GM19240 (cell line): ENCODE measurements around the gene ZNF768.
A peak's percentile ranks its signal among the peaks of the same experiment; 100 is the strongest.
"Not testable (repeated sequence)": the region's sequence is repeated elsewhere in the genome, so short reads cannot be mapped to it uniquely, and the experiment has no call there.

Experiments used
- DNase-seq: peaks from one replicate; pipeline ENCODE4 v3.0.0; 2011; ENCODE audit warnings: low spot score; ENCODE audit not compliant: insufficient read length

ZNF768 gene

DNA sequence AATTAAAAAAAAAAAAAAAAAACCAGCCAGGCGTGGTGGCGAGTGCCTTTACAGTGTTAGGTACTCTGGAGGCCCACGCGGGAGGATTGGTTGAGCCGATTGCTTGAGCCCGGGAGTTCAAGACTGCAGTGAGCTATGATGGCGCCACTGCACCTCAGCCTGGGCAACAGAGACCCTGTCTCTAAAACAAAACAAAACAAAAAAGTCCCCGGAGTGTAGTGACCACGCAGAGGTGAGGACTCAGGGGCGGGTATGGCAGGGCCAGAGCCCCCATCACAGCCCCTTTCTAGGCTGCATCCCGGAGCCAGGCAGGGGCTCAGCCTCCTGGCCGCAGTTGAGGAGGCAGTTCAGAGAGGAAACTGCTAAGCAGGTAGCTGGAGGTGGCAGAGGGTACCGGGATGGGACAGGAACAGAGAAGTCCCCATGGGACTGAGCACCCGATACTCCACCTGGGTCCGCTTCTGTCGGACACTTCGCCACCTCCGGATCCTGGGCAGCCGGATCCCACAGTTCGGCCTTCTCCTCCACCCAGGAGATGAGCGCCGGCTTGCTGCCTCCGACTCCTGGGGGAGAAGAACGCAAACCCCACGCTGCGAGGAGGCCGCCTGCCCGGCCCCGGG, 7.5 kb upstream of the ZNF768 start:
- DNase-seq = no peak

DNA sequence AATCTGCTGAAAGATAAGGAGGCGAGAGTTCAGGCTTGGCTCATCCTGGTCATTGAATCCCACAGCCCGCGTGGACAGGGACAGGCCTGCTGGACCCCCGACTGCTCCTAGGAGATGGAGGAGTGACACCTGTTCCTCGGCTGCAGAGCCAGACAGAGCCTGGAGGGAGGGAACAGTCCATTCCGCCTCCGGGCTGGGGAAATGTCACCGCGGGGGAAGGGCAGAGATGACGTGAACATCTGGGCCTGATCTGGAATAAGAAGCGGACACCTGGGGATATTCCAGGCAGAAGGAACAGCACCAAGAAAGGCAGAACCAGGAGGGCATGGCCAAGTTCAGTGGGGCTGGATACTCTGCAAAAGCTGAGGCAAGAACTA, 6.8 kb upstream of the ZNF768 start:
- no peak for DNase-seq

DNA sequence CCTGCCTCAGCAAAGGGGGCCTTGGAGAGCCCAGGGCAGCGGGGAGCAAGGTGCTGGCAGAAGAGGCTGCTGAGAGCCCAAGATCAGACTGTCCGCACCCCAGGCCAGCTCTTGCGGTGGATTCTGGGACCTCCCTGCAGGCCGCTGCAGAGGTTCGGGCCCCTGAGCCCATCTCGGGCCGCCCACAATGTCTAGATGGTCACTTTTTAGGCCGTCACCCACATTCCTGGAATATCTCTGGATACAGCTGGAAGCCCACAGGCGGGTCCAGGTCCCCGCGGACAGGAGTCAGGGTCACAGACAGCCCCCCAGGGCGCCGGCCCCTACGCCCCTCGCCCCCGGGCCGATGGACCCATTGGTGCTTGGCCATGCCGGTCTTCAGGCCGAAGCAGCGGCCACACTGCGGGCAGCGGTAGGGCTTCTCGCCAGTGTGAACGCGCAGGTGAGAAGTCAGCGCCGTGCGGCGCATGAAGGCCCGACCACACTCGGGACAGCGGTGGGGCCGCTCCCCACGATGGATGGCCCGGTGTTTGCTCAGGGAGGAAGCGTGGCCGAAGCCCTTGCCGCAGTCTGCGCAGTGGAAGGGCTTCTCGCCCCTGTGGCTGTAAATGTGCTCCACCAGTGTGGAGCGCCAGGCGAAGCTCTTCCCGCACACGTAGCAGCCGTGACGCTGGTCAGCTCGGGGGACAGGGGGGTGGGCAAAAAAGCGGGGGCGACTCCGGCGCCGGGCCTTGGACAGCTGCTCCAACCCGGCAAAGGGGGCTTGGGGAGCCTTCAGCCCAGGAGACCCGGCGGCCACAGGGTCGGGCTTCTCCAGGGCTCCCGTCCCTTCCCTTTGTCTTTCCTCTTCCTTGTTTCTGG, 6.1 kb upstream of the ZNF768 start:
- DNase-seq = no peak

- DNase-seq = no peak
Measured at GRCh38 chr16:30530163-30531037, 4.0 kb upstream of the ZNF768 start.

DNA sequence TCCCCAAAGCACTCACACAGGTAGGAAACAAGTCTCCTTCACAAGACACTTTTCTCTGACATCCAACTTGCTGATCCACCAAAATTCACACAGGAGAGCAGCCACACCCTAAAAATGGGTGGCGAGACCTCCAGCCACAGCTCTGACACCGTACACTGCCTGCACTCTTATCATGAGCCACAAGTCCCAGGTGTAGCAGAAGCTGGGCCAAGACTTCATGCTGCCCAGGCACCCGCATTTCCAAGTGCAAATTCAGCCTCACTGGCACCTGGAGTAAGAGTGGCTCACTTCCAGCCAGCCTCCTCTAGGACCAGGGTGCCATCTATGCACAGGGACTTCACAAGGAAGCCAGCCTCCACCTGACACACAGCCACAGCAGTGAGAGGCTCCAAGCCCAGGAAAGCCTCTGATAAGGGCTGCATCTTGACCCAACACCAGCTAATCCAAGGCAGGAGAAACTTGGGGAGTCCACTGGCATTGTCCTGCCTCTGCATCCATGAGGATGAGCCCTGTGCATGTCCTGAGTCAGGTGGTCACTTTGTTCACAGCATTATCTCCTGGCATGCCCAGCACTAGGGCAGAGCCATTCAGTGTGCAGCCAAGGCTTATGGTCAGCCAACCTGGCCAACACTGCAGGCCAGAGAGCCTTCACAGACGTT, 2.6 kb upstream of the ZNF768 start:
- no peak for DNase-seq

DNA sequence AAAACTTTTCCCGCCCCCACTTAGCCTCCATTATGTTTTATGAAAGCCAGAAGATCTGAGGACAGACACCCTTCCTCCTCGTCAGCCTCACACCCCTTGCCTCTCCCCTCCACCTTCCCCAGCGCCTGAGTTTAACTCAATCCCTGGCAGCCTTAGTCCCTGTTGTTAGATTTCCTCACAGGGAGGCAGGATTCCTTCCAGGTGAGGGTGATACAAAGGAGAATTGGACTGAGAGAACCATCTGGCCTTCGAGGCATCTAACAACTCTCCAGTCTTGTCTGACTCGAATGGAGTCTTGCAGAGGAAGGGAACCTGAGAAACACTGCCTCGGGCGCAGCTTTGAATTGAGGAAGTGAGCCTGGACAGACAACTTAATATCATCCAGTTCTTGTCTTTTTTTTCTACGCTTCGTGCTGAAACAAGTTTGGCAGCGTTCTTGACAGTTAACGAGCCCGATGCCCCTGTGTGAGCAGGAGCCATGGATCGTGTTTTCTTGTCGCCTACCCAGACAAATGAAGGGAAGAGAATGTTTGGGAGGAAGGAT, 1.3 kb upstream of the ZNF768 start:
- peak; percentile 55 for DNase-seq

DNA sequence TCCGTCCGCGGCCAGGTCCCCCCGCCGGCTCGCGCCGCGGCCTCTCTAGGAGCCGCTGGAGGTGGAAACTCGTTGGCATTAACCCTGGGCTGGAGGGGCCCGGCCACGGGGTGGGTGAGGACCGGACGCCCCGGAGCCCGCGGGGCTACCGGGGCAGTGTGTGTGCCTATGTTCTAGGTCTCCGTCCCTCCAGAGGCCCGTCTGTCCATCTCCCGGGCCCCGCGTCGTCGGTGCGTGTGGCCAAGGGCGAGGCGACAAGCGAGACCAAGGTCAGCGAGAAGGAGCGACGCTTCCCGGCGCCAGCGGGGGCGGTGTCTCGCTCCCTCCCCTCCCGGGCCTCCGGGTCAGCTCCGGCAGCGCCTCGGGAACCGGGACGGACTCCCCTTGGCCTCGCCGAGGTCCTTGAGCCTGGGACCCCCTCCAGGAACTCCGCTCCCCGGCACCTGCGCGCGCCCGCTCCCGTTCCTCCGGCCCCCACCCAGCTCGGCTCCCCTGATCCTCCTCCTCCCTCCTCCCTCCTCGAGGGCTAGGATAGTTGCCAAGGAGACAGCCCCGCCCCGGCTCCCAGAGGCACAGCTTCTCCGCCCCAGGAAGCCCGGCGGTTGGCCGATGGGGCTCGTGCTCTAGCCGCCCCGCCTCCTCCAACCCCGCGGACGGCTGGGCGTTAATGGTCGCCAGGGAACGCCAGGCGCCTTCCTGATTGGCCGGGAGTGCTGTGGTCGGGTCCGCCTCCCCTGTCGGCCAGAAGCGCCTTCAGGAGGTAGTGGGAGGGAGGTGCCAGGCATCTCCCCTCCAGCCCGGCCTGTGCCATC, 663 bp upstream of the ZNF768 start:
- DNase-seq = peak; percentile 97

DNA sequence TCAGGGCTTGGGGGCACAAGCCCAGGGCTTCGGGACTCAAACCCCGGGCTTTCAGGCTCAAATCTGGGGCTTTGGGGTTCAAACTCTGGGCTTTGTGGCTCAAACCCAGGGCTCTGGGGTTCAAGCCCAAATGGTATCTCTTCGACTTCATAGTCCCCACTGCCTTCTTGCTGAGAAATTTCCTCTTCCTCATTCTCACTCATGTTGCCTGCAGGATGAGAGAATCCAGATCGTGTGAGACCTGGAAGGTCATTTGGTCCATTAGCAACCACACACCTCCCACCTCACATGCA, 576 bp downstream of the ZNF768 start:
- DNase-seq = no peak

GRCh38 chr16:30524575-30525568, 1.5 kb downstream of the ZNF768 start:
- DNase-seq = no peak

GRCh38 chr16:30523768-30524574, 2.4 kb downstream of the ZNF768 start:
- DNase-seq = no peak

- not testable (repeated sequence) for DNase-seq
Measured at GRCh38 chr16:30522702-30523463, 3.5 kb downstream of the ZNF768 start.

- no peak for DNase-seq
Measured at GRCh38 chr16:30521873-30522641, 4.3 kb downstream of the ZNF768 start.

GRCh38 chr16:30521476-30521872, 4.9 kb downstream of the ZNF768 start:
- no peak for DNase-seq

DNA sequence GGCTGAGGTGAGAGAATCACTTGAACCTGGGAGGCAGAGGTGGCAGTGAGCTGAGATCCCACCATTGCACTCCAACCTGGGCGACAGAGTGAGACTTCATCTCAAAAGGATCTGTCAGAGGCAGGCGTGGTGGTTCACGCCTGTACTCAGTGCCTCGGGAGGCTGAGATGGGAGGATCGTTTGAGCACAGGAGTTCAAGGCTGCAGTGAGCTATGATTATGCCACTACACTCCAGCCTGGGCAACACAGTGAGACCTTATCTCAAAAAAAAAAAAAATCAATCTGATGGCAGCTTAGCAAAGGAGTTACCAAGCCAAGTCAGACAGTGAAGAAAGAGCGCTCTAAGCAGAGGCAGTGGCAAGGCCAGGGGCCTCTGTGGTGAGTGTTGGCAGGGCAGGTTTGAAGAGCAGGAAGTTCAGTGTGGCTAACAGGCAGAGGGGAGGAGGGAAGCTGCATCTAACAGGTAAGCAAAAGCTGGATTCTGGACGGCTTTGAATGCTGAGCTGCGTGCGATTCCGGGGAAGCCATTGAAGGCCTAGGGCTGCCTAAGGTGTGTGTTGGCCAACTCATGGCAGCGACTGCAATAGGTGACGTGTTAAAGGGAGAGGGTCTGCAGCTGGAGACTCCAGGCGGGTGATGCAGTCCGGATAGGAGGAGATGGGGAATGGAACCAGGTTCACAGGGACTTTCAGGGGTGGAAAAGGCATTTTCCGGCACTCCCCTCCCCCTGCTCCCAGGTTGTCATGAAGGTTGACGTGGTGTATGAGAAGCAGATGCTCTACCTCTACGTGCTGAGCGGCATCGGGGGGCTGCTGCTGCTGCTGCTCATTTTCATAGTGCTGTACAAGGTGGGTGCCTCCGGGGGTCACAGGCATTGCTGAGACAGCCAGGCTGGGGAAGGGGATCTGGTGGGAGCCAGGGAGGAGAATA, 7.0 kb downstream of the ZNF768 start:
- no peak for DNase-seq

- DNase-seq = no peak
Measured at GRCh38 chr16:30518552-30518951, 7.8 kb downstream of the ZNF768 start.

DNA sequence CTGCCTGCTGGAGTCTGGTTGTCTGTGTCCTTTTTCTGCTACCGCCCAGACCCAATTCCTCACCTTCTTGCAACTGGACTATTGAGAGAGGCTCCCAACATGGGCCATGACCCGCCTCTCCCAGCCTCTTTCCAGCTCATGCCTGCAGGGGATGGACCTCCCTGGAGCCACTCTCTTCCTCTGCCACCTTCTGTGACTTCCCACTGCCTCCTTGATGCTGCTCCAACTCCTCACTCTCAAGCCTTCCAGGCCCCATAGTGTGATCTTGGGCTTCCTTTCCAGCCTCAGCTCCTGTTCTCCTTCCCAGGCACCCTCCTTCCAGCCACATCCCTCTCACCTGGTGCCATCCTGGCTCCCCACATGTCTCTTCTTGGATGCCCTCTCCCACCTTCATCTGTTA, 11.1 kb downstream of the ZNF768 start:
- DNase-seq = no peak
